GM12878 (cell line): ENCODE data around the gene TNK1. TPM values are rescaled to one million over a fixed set of nuclear protein-coding genes. Genes with fewer than 3 reads are reported as not detected.

Experiments
- BCL11A ChIP-seq: IDR thresholded peaks from 2 replicates; pipeline ENCODE4 v1.6.1; 2011; ENCODE audit warnings: low read depth, low read length
- BHLHE40 ChIP-seq, 2 experiments: fragments of 450-650 bp in 1 of 2; IDR thresholded peaks; 2 replicates each; pipeline ENCODE4 v1.6.1; 2011 to 2017; ENCODE audit warnings: low read depth in 2 of 2, borderline replicate concordance in 1 of 2, improper control_type of control experiment in 1 of 2, low read length in 1 of 2, mild to moderate bottlenecking in 1 of 2
- EP300 ChIP-seq, 2 experiments: fragments of 150-350 bp in 1 of 2; IDR thresholded peaks; 2 replicates each; pipeline ENCODE4 v1.6.1; 2011 to 2012; ENCODE audit warnings: low read depth in 2 of 2, low read length in 2 of 2, borderline replicate concordance in 1 of 2, improper control_type of control experiment in 1 of 2, inconsistent platforms in 1 of 2; ENCODE audit not compliant: control insufficient read depth in 1 of 2
- FOXM1 ChIP-seq: IDR thresholded peaks from 2 replicates; pipeline ENCODE4 v1.6.1; 2012; ENCODE audit warnings: low read depth, mild to moderate bottlenecking, inconsistent platforms, low read length, moderate library complexity
- IKZF1 ChIP-seq: fragments of 450-650 bp; conservative IDR thresholded peaks from 2 replicates; pipeline ENCODE4 v1.6.1; 2017; ENCODE audit warnings: antibody characterized with exemption, mild to moderate bottlenecking
- MXI1 ChIP-seq: fragments of 150-350 bp; IDR thresholded peaks from 2 replicates; pipeline ENCODE4 v1.6.1; 2011; ENCODE audit warnings: low read depth, mild to moderate bottlenecking, inconsistent platforms, low read length, improper control_type of control experiment
- NFXL1 ChIP-seq: fragments of 450-650 bp; IDR thresholded peaks from 2 replicates; pipeline ENCODE4 v1.6.1; 2017; ENCODE audit warnings: antibody characterized with exemption, mild to moderate bottlenecking, borderline replicate concordance
- POLR2A ChIP-seq: IDR thresholded peaks from 2 replicates; pipeline ENCODE4 v1.6.1; 2011; ENCODE audit warnings: low read depth, mild to moderate bottlenecking, low read length
- RAD21 ChIP-seq: IDR thresholded peaks from 2 replicates; pipeline ENCODE4 v1.6.1; 2011; ENCODE audit warnings: mild to moderate bottlenecking, low read depth, low read length, moderate library complexity; ENCODE audit not compliant: insufficient read depth
- RB1 ChIP-seq: fragments of 450-650 bp; formaldehyde crosslinking; IDR thresholded peaks from 2 replicates; pipeline ENCODE4 v1.6.1; 2017; ENCODE audit warnings: mild to moderate bottlenecking, borderline replicate concordance
- RELB ChIP-seq: fragments of 450-650 bp; IDR thresholded peaks from 2 replicates; pipeline ENCODE4 v1.6.1; 2017; ENCODE audit warnings: low read depth, mild to moderate bottlenecking, moderate library complexity
- TAF1 ChIP-seq: IDR thresholded peaks from 2 replicates; pipeline ENCODE4 v1.6.1; 2011; ENCODE audit warnings: mild to moderate bottlenecking, low read depth, low read length, borderline replicate concordance
- polyA plus RNA-seq, 11 experiments: library from polyadenylated mRNA; depleted of rRNA in 4 of 11; unstranded in 6 of 11; stranded (reverse) in 5 of 11; fragments of >200 nt; fragmentation: Nextera tagmentation in 4 of 11; fragmentation: Illumina TruSeq in 1 of 11; extraction: Ambion mirVana in 4 of 11; extraction: Trizol in 1 of 11; gene quantifications; 1 replicate in 1 of 11; 2 replicates in 10 of 11; pipeline versions ENCODE4 v1.2.1 to v1.2.3, GENCODE V29; 2011 to 2016; ENCODE audit warnings: inconsistent platforms in 2 of 11, missing spikeins in 2 of 11, low read depth in 1 of 11
- total RNA-seq, 4 experiments: library from RNA; depleted of rRNA in 3 of 4; stranded (reverse); fragments of >200 nt in 3 of 4; fragmentation: Illumina TruSeq in 1 of 4; extraction: Trizol in 1 of 4; gene quantifications; 2 replicates each; pipeline versions ENCODE4 v1.2.1 to v1.2.3, GENCODE V29; 2013 to 2021
- TF ChIP-seq, protein P1 (sequence below): IDR thresholded peaks from 2 replicates; pipeline ENCODE4 v1.6.1; 2011; ENCODE audit warnings: low read depth, mild to moderate bottlenecking, low read length, moderate library complexity, borderline replicate concordance; ENCODE audit errors: extremely low read depth
- TF ChIP-seq, protein P2 (sequence below): fragments of 450-650 bp; IDR thresholded peaks from 2 replicates; pipeline ENCODE4 v1.6.1; 2017; ENCODE audit warnings: mild to moderate bottlenecking, moderate library complexity
- TF ChIP-seq, protein P3 (sequence below): fragments of 450-650 bp; IDR thresholded peaks from 2 replicates; pipeline ENCODE4 v1.6.1; 2016; ENCODE audit warnings: mild to moderate bottlenecking, moderate library complexity, borderline replicate concordance

The TNK1 gene
- total and polyA plus RNA-seq, 10 of the 15 experiments (the other 5 are each of a cell fraction or from before 2014, with no cell fraction given): 0.06 to 2.5 (median 0.70) TPM

DNA sequence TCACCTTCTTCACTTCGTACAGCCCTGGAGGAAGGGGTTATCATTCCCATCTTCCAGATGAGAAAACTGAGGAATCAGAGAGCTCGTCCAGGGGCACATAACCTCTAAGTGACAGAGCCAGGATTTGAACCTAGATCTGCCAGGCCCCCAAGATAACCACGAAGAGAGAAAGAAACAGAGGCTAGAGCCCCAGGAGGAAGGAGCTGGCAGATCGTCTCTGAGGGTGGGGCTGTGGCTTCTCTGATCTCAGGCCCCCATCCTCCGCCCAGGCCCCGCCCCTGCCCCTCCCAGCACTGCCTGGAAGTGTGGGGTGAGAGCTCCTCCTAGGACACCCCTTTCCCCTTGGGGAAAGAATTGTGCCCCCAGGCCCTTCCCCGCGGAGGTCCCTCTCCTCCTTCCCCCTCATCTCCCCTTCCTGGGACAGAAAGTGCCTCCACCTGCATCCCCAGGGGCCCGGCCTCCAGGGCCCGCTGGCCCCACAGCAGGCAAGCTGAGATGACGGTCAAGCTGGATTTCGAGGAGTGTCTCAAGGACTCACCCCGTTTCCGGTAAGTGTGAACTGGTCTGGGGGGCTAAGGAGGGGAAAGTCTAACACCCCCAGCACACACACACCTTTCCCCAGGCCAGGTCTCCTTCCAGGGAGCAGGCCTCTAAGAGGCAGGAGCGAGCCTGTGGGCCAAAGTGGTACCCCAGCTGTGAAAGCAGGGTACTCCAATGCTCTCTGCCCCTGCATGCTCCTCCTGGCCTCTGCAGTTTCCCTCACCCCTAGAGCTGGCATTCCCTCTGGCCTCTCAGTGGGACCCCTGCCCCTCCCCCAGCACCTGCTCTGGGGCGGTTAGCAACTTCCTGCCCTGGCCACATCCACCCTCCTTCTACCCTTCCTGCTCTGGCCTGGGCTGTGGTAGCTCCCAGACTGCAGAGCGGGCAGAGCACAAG lies 44.4 kb upstream of the TNK1 start, which contains the start of gene ACAP1 (continued):
- TF ChIP-seq RELB (no peak; the same call in none of the 2 replicates), EP300 (IDR thresholded peaks at IDR 0.05; ENCODE audit: borderline replicate concordance in 1 of 2, control insufficient read depth in 1 of 2, low read depth in 2 of 2, low read length in 2 of 2) (peak in 1 of 2 experiments; percentile 13; a peak in 1 of 4 replicates), NFXL1 (no peak), RAD21 (no peak), IKZF1 (peak; percentile 74), BHLHE40 (IDR thresholded peaks at IDR 0.05; ENCODE audit: borderline replicate concordance in 1 of 2, low read depth in 2 of 2, low read length in 1 of 2) (peak; percentile 25 to 51; a peak in 1 of 4 replicates), RB1 (peak; percentile 78; the same call in 1 of the 2 replicates), POLR2A (peak; percentile 45), BCL11A (no peak), TAF1 (peak; percentile 36; the same call in 1 of the 2 replicates), FOXM1 (no peak), MXI1 (no peak)
- TF ChIP-seq, protein P1, sequence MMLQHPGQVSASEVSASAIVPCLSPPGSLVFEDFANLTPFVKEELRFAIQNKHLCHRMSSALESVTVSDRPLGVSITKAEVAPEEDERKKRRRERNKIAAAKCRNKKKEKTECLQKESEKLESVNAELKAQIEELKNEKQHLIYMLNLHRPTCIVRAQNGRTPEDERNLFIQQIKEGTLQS: no peak
- TF ChIP-seq, protein P2, sequence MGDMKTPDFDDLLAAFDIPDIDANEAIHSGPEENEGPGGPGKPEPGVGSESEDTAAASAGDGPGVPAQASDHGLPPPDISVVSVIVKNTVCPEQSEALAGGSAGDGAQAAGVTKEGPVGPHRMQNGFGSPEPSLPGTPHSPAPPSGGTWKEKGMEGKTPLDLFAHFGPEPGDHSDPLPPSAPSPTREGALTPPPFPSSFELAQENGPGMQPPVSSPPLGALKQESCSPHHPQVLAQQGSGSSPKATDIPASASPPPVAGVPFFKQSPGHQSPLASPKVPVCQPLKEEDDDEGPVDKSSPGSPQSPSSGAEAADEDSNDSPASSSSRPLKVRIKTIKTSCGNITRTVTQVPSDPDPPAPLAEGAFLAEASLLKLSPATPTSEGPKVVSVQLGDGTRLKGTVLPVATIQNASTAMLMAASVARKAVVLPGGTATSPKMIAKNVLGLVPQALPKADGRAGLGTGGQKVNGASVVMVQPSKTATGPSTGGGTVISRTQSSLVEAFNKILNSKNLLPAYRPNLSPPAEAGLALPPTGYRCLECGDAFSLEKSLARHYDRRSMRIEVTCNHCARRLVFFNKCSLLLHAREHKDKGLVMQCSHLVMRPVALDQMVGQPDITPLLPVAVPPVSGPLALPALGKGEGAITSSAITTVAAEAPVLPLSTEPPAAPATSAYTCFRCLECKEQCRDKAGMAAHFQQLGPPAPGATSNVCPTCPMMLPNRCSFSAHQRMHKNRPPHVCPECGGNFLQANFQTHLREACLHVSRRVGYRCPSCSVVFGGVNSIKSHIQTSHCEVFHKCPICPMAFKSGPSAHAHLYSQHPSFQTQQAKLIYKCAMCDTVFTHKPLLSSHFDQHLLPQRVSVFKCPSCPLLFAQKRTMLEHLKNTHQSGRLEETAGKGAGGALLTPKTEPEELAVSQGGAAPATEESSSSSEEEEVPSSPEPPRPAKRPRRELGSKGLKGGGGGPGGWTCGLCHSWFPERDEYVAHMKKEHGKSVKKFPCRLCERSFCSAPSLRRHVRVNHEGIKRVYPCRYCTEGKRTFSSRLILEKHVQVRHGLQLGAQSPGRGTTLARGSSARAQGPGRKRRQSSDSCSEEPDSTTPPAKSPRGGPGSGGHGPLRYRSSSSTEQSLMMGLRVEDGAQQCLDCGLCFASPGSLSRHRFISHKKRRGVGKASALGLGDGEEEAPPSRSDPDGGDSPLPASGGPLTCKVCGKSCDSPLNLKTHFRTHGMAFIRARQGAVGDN: peak; percentile 73
- TF ChIP-seq, protein P3, sequence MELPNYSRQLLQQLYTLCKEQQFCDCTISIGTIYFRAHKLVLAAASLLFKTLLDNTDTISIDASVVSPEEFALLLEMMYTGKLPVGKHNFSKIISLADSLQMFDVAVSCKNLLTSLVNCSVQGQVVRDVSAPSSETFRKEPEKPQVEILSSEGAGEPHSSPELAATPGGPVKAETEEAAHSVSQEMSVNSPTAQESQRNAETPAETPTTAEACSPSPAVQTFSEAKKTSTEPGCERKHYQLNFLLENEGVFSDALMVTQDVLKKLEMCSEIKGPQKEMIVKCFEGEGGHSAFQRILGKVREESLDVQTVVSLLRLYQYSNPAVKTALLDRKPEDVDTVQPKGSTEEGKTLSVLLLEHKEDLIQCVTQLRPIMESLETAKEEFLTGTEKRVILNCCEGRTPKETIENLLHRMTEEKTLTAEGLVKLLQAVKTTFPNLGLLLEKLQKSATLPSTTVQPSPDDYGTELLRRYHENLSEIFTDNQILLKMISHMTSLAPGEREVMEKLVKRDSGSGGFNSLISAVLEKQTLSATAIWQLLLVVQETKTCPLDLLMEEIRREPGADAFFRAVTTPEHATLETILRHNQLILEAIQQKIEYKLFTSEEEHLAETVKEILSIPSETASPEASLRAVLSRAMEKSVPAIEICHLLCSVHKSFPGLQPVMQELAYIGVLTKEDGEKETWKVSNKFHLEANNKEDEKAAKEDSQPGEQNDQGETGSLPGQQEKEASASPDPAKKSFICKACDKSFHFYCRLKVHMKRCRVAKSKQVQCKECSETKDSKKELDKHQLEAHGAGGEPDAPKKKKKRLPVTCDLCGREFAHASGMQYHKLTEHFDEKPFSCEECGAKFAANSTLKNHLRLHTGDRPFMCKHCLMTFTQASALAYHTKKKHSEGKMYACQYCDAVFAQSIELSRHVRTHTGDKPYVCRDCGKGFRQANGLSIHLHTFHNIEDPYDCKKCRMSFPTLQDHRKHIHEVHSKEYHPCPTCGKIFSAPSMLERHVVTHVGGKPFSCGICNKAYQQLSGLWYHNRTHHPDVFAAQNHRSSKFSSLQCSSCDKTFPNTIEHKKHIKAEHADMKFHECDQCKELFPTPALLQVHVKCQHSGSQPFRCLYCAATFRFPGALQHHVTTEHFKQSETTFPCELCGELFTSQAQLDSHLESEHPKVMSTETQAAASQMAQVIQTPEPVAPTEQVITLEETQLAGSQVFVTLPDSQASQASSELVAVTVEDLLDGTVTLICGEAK: peak; percentile 29; the same call in 1 of the 2 replicates
